Tibial artery (tissue), 4 donors: Measurements from ENCODE around the gene SYNGR2.
A peak's percentile ranks its signal among the peaks of the same experiment; 100 is the strongest.
"Not testable (repeated sequence)": the region's sequence is repeated elsewhere in the genome, so short reads cannot be mapped to it uniquely, and the experiment has no call there.

ENCODE experiments used
- DNase-seq, 2 donors: peaks; one replicate each; pipeline ENCODE4 v3.0.0-alpha.2; 2019
- H3K27ac ChIP-seq, 2 donors: fragments of 200-600 bp; sonication (generic) in 1 of 2; 1 replicate in 1 of 2; 2 replicates in 1 of 2; pipeline ENCODE4 v1.5.1; 2018 to 2019; ENCODE audit warnings: mild to moderate bottlenecking in 1 of 2
- H3K27me3 ChIP-seq, 2 donors: fragments of 200-600 bp; sonication (generic) in 1 of 2; one replicate each; pipeline versions ENCODE4 v1.5.1 to v1.6.0; 2016 to 2019
- H3K36me3 ChIP-seq, 3 donors: fragments of 200-600 bp; sonication (generic) in 2 of 3; one replicate each; pipeline ENCODE4 v1.5.1; 2016 to 2019; ENCODE audit warnings: mild to moderate bottlenecking in 2 of 3
- H3K4me1 ChIP-seq, 4 donors: fragments of 200-600 bp; sonication (generic) in 2 of 4; 1 replicate in 3 of 4; 2 replicates in 1 of 4; pipeline ENCODE4 v1.5.1; 2016 to 2019
- H3K4me3 ChIP-seq, 2 donors: fragments of 200-600 bp; sonication (generic) in 1 of 2; 1 replicate in 1 of 2; 2 replicates in 1 of 2; pipeline ENCODE4 v1.5.1; 2018 to 2019; ENCODE audit warnings: mild to moderate bottlenecking in 2 of 2
- H3K9me3 ChIP-seq, 3 donors: fragments of 200-600 bp; sonication (generic) in 1 of 3; one replicate each; pipeline ENCODE4 v1.5.1; 2016 to 2019
- CTCF ChIP-seq, 2 experiments: fragments of 200-600 bp in 1 of 2; fragments of 450-650 bp in 1 of 2; IDR thresholded peaks; one replicate each; pipeline ENCODE4 v1.5.1; 2017 to 2019; ENCODE audit warnings: antibody characterized with exemption in 2 of 2, mild to moderate bottlenecking in 1 of 2, moderate library complexity in 1 of 2
- intact Hi-C: fragments of 100-400 bp; cut with DNase I; formaldehyde crosslinking; loops from one replicate; pipeline ENCODE4 v1.15.0; 2023; ENCODE audit warnings: low total_unique reads

The SYNGR2 gene

GRCh38 chr17:78170692-78171590 lies 2.6 kb downstream of the SYNGR2 start:
- no peak for TF ChIP-seq CTCF (IDR thresholded peaks at IDR 0.05)
- Histone ChIP-seq H3K27me3 (no peaks in the 10 kb centered on the region), H3K4me1 (peaks cover 11 to 66% (median 50%) of the 10 kb centered on the region in 4 donors), H3K36me3 (peaks cover 5 to 30% (median 8%) of the 10 kb centered on the region in 3 donors), H3K9me3 (no peaks in the 10 kb centered on the region), H3K4me3 (no peak overlapping the region), H3K27ac (peak overlapping the region in 1 of 2 donors; percentile 73)
- no peak for DNase-seq
- intact Hi-C loops, result no loop called here

GRCh38 chr17:78171591-78172248 lies 3.3 kb downstream of the SYNGR2 start:
- H3K27me3 ChIP-seq, intact Hi-C loops, DNase-seq, H3K9me3 ChIP-seq, H3K4me3 ChIP-seq: not testable (repeated sequence)
- Histone ChIP-seq H3K27ac (peak overlapping the region; percentile 71 to 73), H3K36me3 (peaks cover 5 to 30% (median 8%) of the 10 kb centered on the region in 3 donors), H3K4me1 (peaks cover 11 to 73% (median 57%) of the 10 kb centered on the region in 4 donors)

DNA sequence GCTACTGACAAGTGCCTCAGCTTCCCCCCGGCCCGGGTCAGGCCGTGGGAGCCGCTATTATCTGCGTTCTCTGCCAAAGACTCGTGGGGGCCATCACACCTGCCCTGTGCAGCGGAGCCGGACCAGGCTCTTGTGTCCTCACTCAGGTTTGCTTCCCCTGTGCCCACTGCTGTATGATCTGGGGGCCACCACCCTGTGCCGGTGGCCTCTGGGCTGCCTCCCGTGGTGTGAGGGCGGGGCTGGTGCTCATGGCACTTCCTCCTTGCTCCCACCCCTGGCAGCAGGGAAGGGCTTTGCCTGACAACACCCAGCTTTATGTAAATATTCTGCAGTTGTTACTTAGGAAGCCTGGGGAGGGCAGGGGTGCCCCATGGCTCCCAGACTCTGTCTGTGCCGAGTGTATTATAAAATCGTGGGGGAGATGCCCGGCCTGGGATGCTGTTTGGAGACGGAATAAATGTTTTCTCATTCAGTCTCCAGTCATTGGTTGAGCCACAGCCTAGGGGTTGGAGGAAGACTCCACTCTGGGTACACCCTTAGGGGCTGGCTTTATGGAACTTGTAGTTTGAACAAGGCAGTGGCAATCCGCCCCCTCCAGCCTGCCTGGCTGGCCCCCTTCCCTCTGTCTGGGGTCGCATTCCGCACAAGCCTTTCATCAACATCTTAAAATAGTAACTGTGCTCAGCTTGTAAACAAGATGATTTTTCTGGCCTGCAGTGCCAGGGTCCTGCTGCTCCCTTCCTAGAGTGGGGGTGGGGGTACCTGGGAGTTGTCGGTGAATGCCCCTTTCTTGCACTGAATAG lies 4.1 kb downstream of the SYNGR2 start:
- H3K9me3 ChIP-seq, result no peaks in the 10 kb centered on the region
- no peak for TF ChIP-seq CTCF (IDR thresholded peaks at IDR 0.05)
- intact Hi-C loops, result no loop called here
- H3K27ac ChIP-seq, result peak overlapping the region; percentile 71 to 73
- no peak overlapping the region for H3K4me3 ChIP-seq
- H3K4me1 ChIP-seq, result peaks cover 11 to 77% (median 61%) of the 10 kb centered on the region in 4 donors
- peak; percentile 63 to 80 for DNase-seq
- H3K27me3 ChIP-seq, result no peaks in the 10 kb centered on the region
- peaks cover 5 to 30% (median 8%) of the 10 kb centered on the region in 3 donors for H3K36me3 ChIP-seq

- no peak for TF ChIP-seq CTCF (IDR thresholded peaks at IDR 0.05)
- Histone ChIP-seq H3K4me1 (peaks cover 11 to 73% (median 58%) of the 10 kb centered on the region in 4 donors), H3K9me3 (no peaks in the 10 kb centered on the region), H3K36me3 (peaks cover 5 to 30% (median 8%) of the 10 kb centered on the region in 3 donors), H3K27me3 (no peaks in the 10 kb centered on the region), H3K27ac (peak overlapping the region; percentile 71 to 73), H3K4me3 (no peak overlapping the region)
- no peak for DNase-seq
- intact Hi-C loops, result no loop called here
These were observed 4.8 kb downstream of the SYNGR2 start for GRCh38 chr17:78173097-78173715.

DNA sequence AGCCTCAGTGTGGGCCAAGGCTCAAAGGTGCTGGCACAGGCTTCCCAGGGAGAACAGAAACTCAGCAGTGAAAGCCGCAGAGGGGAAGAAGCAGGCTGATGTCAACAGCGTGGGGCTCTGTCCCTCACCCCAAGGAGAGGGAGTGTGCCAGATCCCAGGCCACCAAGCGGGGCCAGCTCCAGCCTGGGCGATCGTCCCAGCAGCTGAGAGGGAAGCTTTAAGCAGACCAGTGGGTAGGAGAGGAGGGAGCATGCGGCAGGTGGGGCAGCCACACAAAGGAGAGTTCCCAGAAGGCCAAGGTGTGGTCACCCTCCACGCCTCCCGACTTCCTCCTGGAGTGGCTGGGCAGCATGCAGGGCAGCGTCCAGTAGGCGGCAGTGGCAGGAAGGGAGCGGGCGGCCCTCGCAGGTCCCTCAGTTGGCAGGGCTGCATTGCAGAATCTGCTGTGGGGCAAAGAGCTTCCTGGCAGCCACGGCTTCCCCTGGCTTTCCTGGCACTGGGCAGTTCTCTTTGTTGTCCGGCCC lies 6.0 kb downstream of the SYNGR2 start:
- H3K4me1 ChIP-seq, result peaks cover 11 to 73% (median 56%) of the 10 kb centered on the region in 4 donors
- H3K27ac ChIP-seq, result peak overlapping the region; percentile 71 to 73
- intact Hi-C loops, result no loop called here
- no peak overlapping the region for H3K4me3 ChIP-seq
- TF ChIP-seq CTCF (IDR thresholded peaks at IDR 0.05), result peak; percentile 63 to 77
- H3K9me3 ChIP-seq, result no peaks in the 10 kb centered on the region
- peak; percentile 80 to 93 for DNase-seq
- H3K27me3 ChIP-seq, result no peaks in the 10 kb centered on the region
- H3K36me3 ChIP-seq, result peaks cover 5 to 30% (median 8%) of the 10 kb centered on the region in 3 donors
